ENCODE measurements around the gene TMEM209.

The TMEM209 gene

GRCh38 chr7:130143986-130144311 lies 61.3 kb downstream of the TMEM209 start:
- DNase-seq (ENCODE audit: low read depth in 2 of 2): no peak

DNA sequence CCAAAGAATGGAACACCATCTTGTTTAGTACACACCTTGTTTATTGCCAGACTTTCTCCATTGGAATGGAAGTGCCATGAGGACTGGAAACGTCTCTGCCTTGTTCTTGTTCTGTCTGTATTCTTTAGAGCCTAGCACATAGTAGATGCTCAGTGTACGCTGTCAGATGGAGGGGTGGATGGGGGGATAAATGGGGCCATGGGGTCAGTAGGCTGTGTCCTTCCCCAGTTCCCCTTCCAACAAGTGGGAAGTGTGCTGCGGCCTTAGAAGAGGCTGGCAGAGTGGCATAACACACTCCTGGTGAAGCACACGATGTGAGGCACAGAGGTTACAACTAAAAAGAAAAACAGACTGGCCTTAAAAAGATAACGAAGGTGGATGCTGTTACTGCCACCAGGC lies 61.9 kb downstream of the TMEM209 start:
- DNase-seq (ENCODE audit: low read depth in 2 of 2): no peak

DNA sequence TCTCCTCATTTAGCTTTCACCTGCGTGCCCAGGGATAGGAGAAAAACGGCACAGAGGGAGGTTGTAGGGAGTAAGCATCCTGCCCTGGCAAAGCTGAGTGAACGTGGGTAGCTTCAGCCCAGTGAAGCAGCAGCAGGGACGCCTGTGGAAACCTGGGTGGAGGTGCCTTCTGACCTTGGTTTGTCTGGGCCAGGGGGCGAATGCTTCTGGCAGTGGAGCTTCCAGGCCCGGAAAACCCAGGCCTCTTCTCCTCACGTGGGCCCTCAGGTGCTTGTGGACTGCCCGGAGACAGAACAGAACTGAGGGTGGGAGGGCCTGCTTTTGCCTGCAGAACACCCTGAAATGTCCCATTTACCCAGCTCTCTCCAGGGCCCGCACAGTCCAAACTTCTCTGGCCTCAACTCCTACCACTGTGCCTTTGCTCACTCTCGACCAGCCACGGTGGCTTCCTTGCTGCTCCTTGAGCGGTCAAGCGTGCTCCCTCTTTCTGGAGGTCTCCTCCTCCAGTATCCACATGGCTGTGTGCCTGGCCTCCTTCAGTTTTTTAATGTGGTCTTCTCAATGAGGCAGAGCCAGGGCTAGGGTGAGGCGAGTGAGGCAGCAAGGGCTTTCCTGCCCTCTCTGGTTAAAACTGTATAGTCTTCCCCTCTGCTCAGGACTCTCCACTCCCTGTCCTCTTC lies 62.4 kb downstream of the TMEM209 start:
- DNase-seq (ENCODE audit: low read depth in 2 of 2): no peak

- no peak for DNase-seq (ENCODE audit: low read depth in 2 of 2)
Observed at GRCh38 chr7:130141884-130142653, 63.1 kb downstream of the TMEM209 start.

DNA sequence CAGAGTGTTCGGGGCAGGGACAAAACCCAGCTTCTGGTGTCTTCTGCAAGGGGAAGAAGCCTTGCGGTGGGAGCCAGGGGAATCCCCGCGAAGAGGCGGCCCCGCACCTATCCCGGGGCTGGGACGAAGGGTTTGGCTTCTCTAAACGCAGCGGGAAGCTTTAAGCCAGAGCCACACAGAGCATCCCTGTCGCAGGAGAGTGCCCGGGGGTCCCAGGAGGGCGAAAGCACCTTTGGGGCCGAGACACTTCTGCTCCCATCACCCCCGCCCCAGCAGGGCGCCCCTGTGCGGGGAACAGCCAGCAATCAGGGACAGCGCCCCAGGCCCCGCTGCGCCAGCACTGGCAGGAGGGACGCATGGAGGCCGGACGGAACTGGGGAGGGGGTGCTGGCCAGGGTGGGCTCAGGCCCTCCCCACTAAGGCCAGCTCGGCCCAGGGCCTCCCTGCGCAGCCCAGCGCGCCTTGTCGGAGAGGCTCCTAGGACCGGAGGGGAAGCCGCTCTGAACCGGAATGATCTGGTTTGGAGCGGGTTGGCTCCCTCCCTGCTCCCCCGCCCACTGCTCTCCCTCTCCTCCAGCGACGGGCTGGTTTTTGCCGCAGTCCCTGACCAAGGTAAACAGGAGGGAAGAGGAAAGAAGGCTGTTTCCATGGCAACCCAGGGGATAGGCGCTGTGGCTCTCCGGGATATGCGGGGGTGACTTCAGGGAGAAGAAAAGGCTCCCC lies 63.9 kb downstream of the TMEM209 start:
- DNase-seq (ENCODE audit: low read depth in 2 of 2): no peak

DNA sequence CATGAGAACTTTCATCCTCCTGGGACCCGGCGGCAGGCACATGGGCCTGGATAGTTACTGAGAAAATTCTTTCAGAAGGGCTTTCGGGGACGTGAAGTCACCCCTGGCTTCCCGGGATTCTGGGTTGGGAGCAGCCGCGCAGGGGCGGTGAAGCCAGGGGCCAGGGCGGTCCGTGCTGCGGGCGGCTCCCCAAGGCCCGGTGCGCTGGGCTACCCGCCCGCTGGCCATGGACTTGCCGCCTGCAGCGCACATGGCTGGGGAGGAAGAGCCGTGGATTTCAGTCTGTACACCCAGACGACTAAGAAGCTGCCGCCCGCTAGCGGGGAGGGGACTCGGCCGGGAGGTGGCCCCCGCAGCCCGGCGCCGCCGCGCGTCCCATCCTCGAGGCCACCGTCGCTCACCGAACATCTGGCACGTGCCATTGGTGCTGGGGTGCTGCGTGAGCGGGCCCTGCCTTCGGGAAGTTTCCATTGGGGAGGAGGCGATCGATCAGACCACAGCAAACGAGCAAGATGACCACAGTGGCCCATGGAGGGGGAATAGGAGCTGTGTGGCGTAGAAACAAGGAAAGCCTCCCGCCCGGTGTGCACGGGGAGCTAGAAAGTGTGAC lies 64.5 kb downstream of the TMEM209 start:
- DNase-seq (ENCODE audit: low read depth in 2 of 2): no peak

DNA sequence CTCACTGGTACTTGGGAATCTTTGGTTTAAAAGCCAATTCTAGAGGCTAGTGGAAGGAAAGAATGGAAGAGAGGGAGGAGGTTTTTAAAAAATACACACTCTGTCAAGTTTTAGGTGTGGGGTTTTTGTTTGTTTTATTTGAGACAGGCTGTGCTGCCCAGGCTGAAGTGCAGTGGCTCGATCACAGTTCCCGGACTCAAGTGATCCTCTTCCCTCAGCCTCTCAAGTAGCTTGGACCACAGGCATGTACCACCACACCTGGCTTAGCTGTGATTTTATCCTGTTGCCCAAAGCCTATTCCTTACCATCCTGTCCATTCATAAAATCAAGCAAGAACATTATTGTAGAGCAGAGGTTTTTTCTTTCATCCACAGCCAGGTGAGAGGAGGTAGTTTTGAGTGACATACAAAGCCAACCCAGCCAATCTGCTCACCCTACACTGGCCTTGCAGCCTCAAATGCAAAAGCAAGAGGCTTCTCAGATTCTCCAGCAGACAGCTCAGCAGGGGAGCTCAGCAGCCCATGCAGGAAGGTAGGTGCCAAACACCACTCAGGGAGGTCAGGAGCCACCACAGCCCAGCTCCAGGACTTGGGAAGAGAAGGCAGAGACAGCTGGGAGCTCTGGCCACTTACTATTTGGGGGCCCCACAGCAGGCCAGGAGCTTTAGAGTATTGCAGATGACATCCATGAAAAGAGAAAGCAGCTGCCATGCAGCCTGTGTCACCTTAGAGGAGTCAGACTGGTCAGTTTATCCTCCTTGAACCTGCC lies 65.8 kb downstream of the TMEM209 start:
- DNase-seq (ENCODE audit: low read depth in 2 of 2): no peak

GRCh38 chr7:130137207-130137606 lies 68.0 kb downstream of the TMEM209 start:
- no peak for DNase-seq (ENCODE audit: low read depth in 2 of 2)

GRCh38 chr7:130136579-130137167 lies 68.5 kb downstream of the TMEM209 start:
- no peak for DNase-seq (ENCODE audit: low read depth in 2 of 2)

- DNase-seq (ENCODE audit: low read depth in 2 of 2): no peak
Observed at GRCh38 chr7:130135208-130136205, 69.7 kb downstream of the TMEM209 start.

GRCh38 chr7:130134726-130135125 lies 70.5 kb downstream of the TMEM209 start:
- DNase-seq (ENCODE audit: low read depth in 2 of 2): no peak

DNA sequence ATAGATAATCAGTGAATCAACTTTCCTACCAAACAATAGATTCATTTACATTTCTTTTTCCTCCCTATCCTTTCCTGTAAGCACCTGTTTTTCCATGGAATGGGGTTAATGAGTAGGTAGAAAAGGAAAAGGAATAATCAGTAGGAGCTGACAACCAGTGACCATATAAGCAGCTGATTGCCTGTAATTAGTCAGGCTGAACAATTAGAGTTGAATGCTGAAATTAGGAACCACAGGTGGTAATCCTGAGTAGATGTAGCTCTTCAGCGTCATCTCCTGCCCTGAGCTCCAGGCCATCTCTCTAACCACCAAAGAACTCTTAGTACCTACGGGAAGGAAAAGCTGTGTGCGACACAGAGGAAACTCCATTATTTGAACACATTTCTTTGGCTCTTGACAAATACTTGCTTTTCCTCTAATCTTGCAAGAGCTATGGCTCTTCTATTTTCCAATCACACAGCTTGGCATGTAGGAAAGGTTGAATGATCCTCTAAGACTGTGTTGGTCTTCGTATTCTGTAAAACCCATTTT lies 71.0 kb downstream of the TMEM209 start:
- no peak for DNase-seq (ENCODE audit: low read depth in 2 of 2)

DNA sequence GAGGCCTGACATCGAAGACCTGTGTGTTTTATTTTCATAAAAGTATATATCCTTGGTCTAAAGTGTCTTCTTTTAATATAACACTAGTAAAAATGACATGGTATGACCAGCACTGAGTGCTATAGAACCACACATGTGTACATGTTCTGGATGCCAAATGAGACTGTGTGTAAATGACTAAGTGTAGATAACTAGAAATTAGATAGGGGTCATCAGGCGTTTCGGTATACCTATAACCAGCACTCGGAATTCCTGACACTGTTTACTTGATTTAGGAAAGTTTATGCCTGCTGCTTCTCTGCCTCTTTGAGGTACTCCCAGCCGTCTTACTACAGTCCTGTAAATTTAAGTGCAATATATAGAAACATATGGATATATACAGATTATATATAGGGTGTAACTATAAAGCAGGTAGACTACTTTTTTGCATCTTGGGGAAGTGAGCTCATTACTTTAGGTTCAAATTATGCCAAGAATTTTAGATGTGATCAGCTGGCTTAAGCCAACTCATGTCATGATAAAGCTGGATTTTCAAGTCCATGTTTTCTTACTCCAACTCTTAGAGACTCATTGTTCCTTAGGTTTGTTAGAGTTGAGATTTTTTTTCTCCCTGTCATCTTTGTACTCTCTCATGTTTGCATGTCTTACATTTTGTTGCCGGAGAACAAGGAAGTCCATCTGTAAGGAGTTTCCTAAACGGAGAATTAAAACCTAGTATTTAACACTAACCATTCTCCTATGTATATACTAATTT lies 72.0 kb downstream of the TMEM209 start:
- DNase-seq (ENCODE audit: low read depth in 2 of 2): no peak

- no peak for DNase-seq (ENCODE audit: low read depth in 2 of 2)
Observed at GRCh38 chr7:130131964-130132875, 73.0 kb downstream of the TMEM209 start.

- no peak for DNase-seq (ENCODE audit: low read depth in 2 of 2)
Observed at GRCh38 chr7:130131191-130131834, 73.9 kb downstream of the TMEM209 start.

- DNase-seq (ENCODE audit: low read depth in 2 of 2): no peak
Observed at GRCh38 chr7:130129011-130129411, 76.2 kb downstream of the TMEM209 start.

- DNase-seq (ENCODE audit: low read depth in 2 of 2): no peak
Observed at GRCh38 chr7:130127821-130128317, 77.3 kb downstream of the TMEM209 start.

Data from stimulated activated CD8-positive, alpha-beta memory T cell treated with anti-CD3 and anti-CD28 coated beads, Interleukin-15, amount 100 ng/mL, for 48 hours (primary cell).